ENCODE measurements around the gene TOMM5.

Gene TOMM5

GRCh38 chr9:37625036-37625757 is 32.8 kb upstream of the TOMM5 start:
- H3K4me1 ChIP-seq (ENCODE audit: insufficient read depth, low read length) = peaks cover 8% of the 10 kb centered on the region; the same call in 1 of the 2 replicates
- H3K27ac ChIP-seq (ENCODE audit: low read length) = no peak overlapping the region
- H3K9ac ChIP-seq (ENCODE audit: low read depth, low read length) = no peak overlapping the region
- H3K4me3 ChIP-seq (ENCODE audit: low read length) = no peak overlapping the region
- H3K27me3 ChIP-seq (ENCODE audit: insufficient read depth, low read length) = no peaks in the 10 kb centered on the region
- H3K9me3 ChIP-seq (ENCODE audit: insufficient read depth, low read depth, low read length) = no peaks in the 10 kb centered on the region
- no peaks in the 10 kb centered on the region for H3K36me3 ChIP-seq (ENCODE audit: insufficient read depth, low read depth, low read length)

GRCh38 chr9:37624073-37624472 is 31.7 kb upstream of the TOMM5 start:
- Histone ChIP-seq H3K27me3 (ENCODE audit: insufficient read depth, low read length) (no peaks in the 10 kb centered on the region), H3K4me3 (ENCODE audit: low read length) (no peak overlapping the region), H3K27ac (ENCODE audit: low read length) (no peak overlapping the region), H3K36me3 (ENCODE audit: insufficient read depth, low read depth, low read length) (no peaks in the 10 kb centered on the region), H3K9ac (ENCODE audit: low read depth, low read length) (no peak overlapping the region), H3K9me3 (ENCODE audit: insufficient read depth, low read depth, low read length) (no peaks in the 10 kb centered on the region), H3K4me1 (ENCODE audit: insufficient read depth, low read length) (peaks cover 8% of the 10 kb centered on the region; the same call in 1 of the 2 replicates)

- Histone ChIP-seq H3K9me3 (ENCODE audit: insufficient read depth, low read depth, low read length) (no peaks in the 10 kb centered on the region), H3K36me3 (ENCODE audit: insufficient read depth, low read depth, low read length) (no peaks in the 10 kb centered on the region), H3K9ac (ENCODE audit: low read depth, low read length) (no peak overlapping the region), H3K27ac (ENCODE audit: low read length) (no peak overlapping the region), H3K27me3 (ENCODE audit: insufficient read depth, low read length) (no peaks in the 10 kb centered on the region), H3K4me1 (ENCODE audit: insufficient read depth, low read length) (peaks cover 8% of the 10 kb centered on the region; the same call in 1 of the 2 replicates), H3K4me3 (ENCODE audit: low read length) (no peak overlapping the region)
These were observed 30.9 kb upstream of the TOMM5 start for GRCh38 chr9:37623267-37623666.

- no peak overlapping the region for H3K27ac ChIP-seq (ENCODE audit: low read length)
- no peaks in the 10 kb centered on the region for H3K27me3 ChIP-seq (ENCODE audit: insufficient read depth, low read length)
- no peak overlapping the region for H3K9ac ChIP-seq (ENCODE audit: low read depth, low read length)
- no peak overlapping the region for H3K4me3 ChIP-seq (ENCODE audit: low read length)
- H3K9me3 ChIP-seq (ENCODE audit: insufficient read depth, low read depth, low read length) = no peaks in the 10 kb centered on the region
- peaks cover 8% of the 10 kb centered on the region; the same call in 1 of the 2 replicates for H3K4me1 ChIP-seq (ENCODE audit: insufficient read depth, low read length)
- H3K36me3 ChIP-seq (ENCODE audit: insufficient read depth, low read depth, low read length) = no peaks in the 10 kb centered on the region
These were observed 30.1 kb upstream of the TOMM5 start for GRCh38 chr9:37622462-37622861.

- peaks cover 8% of the 10 kb centered on the region; the same call in 1 of the 2 replicates for H3K4me1 ChIP-seq (ENCODE audit: insufficient read depth, low read length)
- H3K9ac ChIP-seq (ENCODE audit: low read depth, low read length) = no peak overlapping the region
- H3K9me3 ChIP-seq (ENCODE audit: insufficient read depth, low read depth, low read length) = no peaks in the 10 kb centered on the region
- H3K27me3 ChIP-seq (ENCODE audit: insufficient read depth, low read length) = no peaks in the 10 kb centered on the region
- H3K4me3 ChIP-seq (ENCODE audit: low read length) = no peak overlapping the region
- no peak overlapping the region for H3K27ac ChIP-seq (ENCODE audit: low read length)
- H3K36me3 ChIP-seq (ENCODE audit: insufficient read depth, low read depth, low read length) = no peaks in the 10 kb centered on the region
These were observed 29.1 kb upstream of the TOMM5 start for GRCh38 chr9:37621273-37622121.

- Histone ChIP-seq H3K4me1 (ENCODE audit: insufficient read depth, low read length) (peaks cover 8% of the 10 kb centered on the region; the same call in 1 of the 2 replicates), H3K27me3 (ENCODE audit: insufficient read depth, low read length) (no peaks in the 10 kb centered on the region), H3K9ac (ENCODE audit: low read depth, low read length) (no peak overlapping the region), H3K9me3 (ENCODE audit: insufficient read depth, low read depth, low read length) (no peaks in the 10 kb centered on the region), H3K4me3 (ENCODE audit: low read length) (no peak overlapping the region), H3K27ac (ENCODE audit: low read length) (no peak overlapping the region), H3K36me3 (ENCODE audit: insufficient read depth, low read depth, low read length) (no peaks in the 10 kb centered on the region)
These were observed 28.0 kb upstream of the TOMM5 start for GRCh38 chr9:37620396-37620795.

- H3K9me3 ChIP-seq (ENCODE audit: insufficient read depth, low read depth, low read length) = no peaks in the 10 kb centered on the region
- no peaks in the 10 kb centered on the region for H3K36me3 ChIP-seq (ENCODE audit: insufficient read depth, low read depth, low read length)
- H3K9ac ChIP-seq (ENCODE audit: low read depth, low read length) = no peak overlapping the region
- H3K4me3 ChIP-seq (ENCODE audit: low read length) = no peak overlapping the region
- no peaks in the 10 kb centered on the region for H3K27me3 ChIP-seq (ENCODE audit: insufficient read depth, low read length)
- peaks cover 8% of the 10 kb centered on the region; the same call in 1 of the 2 replicates for H3K4me1 ChIP-seq (ENCODE audit: insufficient read depth, low read length)
- H3K27ac ChIP-seq (ENCODE audit: low read length) = no peak overlapping the region
These were observed 27.4 kb upstream of the TOMM5 start for GRCh38 chr9:37619806-37620205.

GRCh38 chr9:37618817-37619216 is 26.4 kb upstream of the TOMM5 start:
- Histone ChIP-seq H3K27ac (ENCODE audit: low read length) (no peak overlapping the region), H3K4me3 (ENCODE audit: low read length) (no peak overlapping the region), H3K9ac (ENCODE audit: low read depth, low read length) (no peak overlapping the region), H3K27me3 (ENCODE audit: insufficient read depth, low read length) (no peaks in the 10 kb centered on the region), H3K36me3 (ENCODE audit: insufficient read depth, low read depth, low read length) (no peaks in the 10 kb centered on the region), H3K9me3 (ENCODE audit: insufficient read depth, low read depth, low read length) (no peaks in the 10 kb centered on the region), H3K4me1 (ENCODE audit: insufficient read depth, low read length) (peaks cover 5% of the 10 kb centered on the region; the same call in 1 of the 2 replicates)

GRCh38 chr9:37617832-37618231 is 25.4 kb upstream of the TOMM5 start:
- Histone ChIP-seq H3K9me3 (ENCODE audit: insufficient read depth, low read depth, low read length) (no peaks in the 10 kb centered on the region), H3K4me3 (ENCODE audit: low read length) (no peak overlapping the region), H3K4me1 (ENCODE audit: insufficient read depth, low read length) (no peaks in the 10 kb centered on the region), H3K27me3 (ENCODE audit: insufficient read depth, low read length) (no peaks in the 10 kb centered on the region), H3K9ac (ENCODE audit: low read depth, low read length) (no peak overlapping the region), H3K27ac (ENCODE audit: low read length) (no peak overlapping the region), H3K36me3 (ENCODE audit: insufficient read depth, low read depth, low read length) (no peaks in the 10 kb centered on the region)

GRCh38 chr9:37617161-37617560 is 24.8 kb upstream of the TOMM5 start:
- Histone ChIP-seq H3K4me3 (ENCODE audit: low read length) (no peak overlapping the region), H3K27ac (ENCODE audit: low read length) (no peak overlapping the region), H3K36me3 (ENCODE audit: insufficient read depth, low read depth, low read length) (no peaks in the 10 kb centered on the region), H3K27me3 (ENCODE audit: insufficient read depth, low read length) (no peaks in the 10 kb centered on the region), H3K9me3 (ENCODE audit: insufficient read depth, low read depth, low read length) (no peaks in the 10 kb centered on the region), H3K9ac (ENCODE audit: low read depth, low read length) (no peak overlapping the region), H3K4me1 (ENCODE audit: insufficient read depth, low read length) (no peaks in the 10 kb centered on the region)

- Histone ChIP-seq H3K27me3 (ENCODE audit: insufficient read depth, low read length) (no peaks in the 10 kb centered on the region), H3K9me3 (ENCODE audit: insufficient read depth, low read depth, low read length) (no peaks in the 10 kb centered on the region), H3K36me3 (ENCODE audit: insufficient read depth, low read depth, low read length) (no peaks in the 10 kb centered on the region), H3K27ac (ENCODE audit: low read length) (no peak overlapping the region), H3K4me1 (ENCODE audit: insufficient read depth, low read length) (no peaks in the 10 kb centered on the region), H3K9ac (ENCODE audit: low read depth, low read length) (no peak overlapping the region), H3K4me3 (ENCODE audit: low read length) (no peak overlapping the region)
These were observed 19.6 kb upstream of the TOMM5 start for GRCh38 chr9:37611961-37612360.

- Histone ChIP-seq H3K36me3 (ENCODE audit: insufficient read depth, low read depth, low read length) (no peaks in the 10 kb centered on the region), H3K27ac (ENCODE audit: low read length) (no peak overlapping the region), H3K27me3 (ENCODE audit: insufficient read depth, low read length) (0 out of 2 replicates have a peak, but pooled peaks cover 2% of the 10 kb centered on the region), H3K4me3 (ENCODE audit: low read length) (no peak overlapping the region), H3K9me3 (ENCODE audit: insufficient read depth, low read depth, low read length) (no peaks in the 10 kb centered on the region), H3K9ac (ENCODE audit: low read depth, low read length) (no peak overlapping the region), H3K4me1 (ENCODE audit: insufficient read depth, low read length) (no peaks in the 10 kb centered on the region)
These were observed 18.6 kb upstream of the TOMM5 start for GRCh38 chr9:37611014-37611413.
